HG02870 (cell line): ENCODE data around the gene POLR2J2.
"Not testable (repeated sequence)": the region's sequence is repeated elsewhere in the genome, so short reads cannot be mapped to it uniquely, and the experiment has no call there.

Experiments used
- ATAC-seq: cut with Tn5 transposase; IDR thresholded peaks from one replicate; pipeline ENCODE4 v1.9.1; 2021; ENCODE audit warnings: mild to moderate bottlenecking, moderate library complexity; ENCODE audit not compliant: unreplicated experiment

POLR2J2 gene

DNA sequence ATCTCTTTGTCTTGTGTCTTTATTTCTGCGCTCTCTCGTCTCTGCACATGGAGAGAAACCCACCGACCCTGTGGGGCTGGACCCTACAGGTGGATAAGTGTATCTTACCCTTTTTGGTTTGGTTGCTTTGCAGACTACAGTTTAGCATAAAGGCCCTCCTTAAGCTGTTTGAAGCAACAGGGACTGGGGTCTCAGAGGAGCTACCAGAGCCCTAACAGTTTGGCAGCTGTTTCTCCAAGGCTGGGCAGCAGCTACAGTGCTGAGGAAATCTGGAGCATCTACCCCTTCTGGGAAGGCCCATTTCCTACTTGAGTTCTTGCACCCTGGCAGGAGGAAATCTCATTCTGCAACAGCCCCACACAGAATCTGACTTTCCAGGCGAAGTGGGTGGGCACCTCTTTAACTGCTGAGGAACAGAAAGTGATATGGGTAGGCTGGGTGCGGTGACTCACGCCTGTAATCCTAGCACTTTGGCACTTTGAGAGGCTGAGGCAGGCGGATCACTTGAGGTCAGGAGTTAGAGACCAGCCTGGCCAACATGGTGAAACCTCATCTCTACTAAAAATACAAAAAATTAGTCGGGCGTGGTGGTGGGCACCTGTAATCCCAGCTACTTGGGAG, 2.1 kb upstream of the POLR2J2 start:
- ATAC-seq: not testable (repeated sequence)

DNA sequence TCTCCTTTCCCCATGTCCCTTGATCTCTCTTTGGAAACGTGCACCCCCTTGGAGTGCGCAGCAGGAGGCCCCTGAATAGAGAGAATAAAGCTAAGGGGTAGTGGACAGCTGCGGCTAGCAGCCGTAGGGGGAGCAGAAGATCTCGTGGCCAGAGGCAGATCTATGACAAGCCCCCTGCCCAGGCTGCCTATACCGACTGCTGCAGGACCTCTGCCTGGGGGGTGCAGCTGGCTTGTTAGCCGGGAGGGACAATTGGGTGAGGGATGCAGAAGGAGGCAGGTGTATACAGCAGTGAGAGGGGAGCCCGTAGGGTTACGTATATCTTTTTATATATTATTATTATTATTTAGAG, 469 bp upstream of the POLR2J2 start:
- ATAC-seq: peak; percentile 30

DNA sequence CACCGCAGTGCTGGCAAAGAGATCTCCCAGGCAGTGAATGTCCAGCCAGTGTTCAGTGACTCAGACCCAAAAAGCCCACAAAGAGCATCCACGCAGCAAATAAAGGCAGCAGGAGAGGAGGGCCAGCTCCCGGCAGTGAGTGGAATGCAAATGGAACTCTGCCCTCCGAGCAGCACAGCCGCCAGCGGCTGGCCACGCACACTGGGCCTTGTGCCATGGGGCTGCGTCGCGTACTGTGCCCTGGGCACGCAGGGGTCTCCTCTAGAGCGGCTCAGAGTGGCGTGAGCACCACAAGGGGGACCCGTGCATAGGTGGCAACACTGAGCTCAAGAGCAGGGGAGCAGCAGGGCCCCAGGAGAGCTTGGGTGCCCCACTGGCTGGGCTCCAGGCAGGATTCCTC, 3.9 kb downstream of the POLR2J2 start:
- not testable (repeated sequence) for ATAC-seq

DNA sequence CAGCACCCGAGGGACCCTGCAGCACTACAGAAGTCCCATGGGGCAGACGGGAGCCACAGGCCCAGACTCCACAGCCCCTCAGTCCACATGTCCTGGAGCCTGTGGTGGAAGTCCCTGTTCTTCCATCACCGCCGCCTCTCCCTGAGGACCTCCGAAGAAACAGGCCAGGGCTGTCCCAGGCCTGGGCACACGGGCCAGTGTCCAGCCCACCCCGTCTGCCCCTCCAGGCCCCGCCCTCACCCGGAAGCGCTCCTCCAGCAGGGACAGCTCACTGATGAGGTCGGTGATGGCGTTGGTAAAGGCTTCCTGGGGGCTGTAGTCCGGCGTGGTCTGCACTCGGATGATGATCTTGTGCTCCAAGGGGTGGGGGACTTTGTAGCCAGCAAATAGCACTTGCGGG, 4.6 kb downstream of the POLR2J2 start:
- not testable (repeated sequence) for ATAC-seq

DNA sequence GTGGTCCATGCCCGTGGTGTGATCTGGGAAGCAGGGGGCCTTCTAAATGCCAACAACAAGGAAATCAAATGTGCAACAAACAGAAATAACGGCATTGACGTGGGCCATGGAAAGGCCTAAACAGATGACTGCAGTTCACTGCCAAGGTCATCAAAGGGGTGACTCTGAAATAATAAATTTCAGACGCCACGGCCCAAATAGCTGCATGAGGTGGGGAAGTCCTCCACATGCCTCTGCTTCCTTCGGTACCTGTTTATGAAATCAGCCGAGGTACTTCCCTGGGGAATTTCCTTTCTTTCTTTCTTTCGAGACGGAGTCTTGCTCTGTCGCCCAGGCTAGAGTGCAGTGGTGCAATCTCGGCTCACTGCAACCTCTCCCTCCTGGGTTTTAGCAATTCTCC, 6.7 kb downstream of the POLR2J2 start:
- ATAC-seq: not testable (repeated sequence)

DNA sequence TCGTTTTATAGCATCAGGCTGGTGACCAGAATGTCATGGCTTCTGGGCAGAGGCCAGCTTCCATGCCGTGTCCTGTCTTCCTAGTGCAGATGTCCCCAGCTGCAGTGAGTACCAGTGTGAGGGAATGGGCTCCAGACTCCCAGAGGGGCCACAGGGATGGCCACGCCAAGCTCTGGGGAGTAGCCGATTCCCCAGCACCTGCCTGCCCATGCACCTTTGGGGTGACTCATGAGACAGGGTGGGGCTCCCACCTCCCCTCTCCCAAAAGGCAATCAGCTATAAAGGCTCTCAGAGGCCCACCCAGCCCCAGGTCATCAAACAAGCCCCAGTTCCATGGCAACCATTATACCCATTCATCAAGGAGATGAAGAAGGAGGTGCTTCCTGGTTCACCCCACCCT, 21.5 kb downstream of the POLR2J2 start, which contains the start of gene SPDYE2B:
Gene SPDYE2B (plus strand): TSS at position 396 of the 400 bp plus-strand sequence. CDS start 2,030 bp downstream, outside the sequence.
- ATAC-seq: not testable (repeated sequence)

DNA sequence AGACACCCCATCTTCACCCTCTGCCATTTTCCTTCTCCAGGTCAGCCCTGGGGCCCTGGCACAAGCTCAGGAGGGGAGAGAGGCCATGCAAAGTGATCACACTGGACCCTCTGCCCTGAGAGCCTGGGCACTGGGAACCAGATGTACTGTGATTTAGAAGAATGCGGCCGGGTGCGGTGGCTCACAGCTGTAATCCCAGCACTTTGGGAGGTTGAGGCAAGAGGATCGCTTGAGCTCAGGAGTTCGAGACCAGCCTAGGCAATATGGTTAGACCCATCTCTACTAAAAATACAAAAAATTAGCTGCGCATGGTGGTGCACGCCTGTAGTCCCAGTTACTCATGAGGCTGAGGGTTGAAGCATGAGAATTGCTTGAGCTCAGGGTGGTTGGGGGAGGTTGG, 23.6 kb downstream of the POLR2J2 start:
- ATAC-seq: not testable (repeated sequence)

DNA sequence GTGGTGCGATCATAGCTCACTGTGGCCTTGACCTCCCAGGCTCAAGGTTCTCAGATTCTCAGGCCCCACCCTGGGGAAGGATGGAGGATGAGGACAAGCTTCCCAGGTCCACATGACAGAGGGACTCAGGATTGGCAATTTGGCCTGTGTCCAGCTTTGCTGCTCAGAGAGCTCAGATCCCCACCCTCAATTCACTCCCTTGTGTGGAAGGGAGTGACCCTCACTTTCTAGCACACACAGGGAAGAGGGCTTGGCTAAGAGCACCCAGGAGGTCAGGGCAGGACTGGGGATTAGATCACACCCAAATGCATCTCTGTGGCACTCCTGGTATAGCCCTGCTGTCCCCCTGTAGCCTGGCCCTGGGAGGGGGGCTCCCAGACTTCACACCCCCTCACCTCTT, 28.1 kb downstream of the POLR2J2 start:
- ATAC-seq: not testable (repeated sequence)

DNA sequence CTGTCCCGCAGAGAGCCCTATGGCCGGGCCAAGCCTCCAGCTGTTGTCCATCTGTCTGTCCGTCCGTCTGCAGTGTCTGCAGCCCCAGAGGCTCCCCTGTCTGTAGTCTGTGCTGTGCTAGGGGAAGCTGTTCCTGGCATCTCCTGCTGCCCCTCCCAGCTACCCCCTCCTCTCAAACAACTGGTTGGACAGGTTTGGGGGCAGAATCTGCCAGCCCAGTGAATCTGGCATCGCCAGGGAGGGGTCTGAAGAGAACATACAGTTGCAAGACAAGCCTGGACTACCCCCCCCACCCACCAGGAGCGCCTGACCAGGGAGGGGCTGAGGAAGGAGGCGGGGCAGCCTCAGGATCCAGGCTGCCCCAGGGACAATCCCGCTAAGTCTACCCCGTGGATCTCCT, 28.8 kb downstream of the POLR2J2 start, which contains the start of gene UPK3BL1:
Gene UPK3BL1 (minus strand): TSS at position 101 of the 400 bp plus-strand sequence. CDS start 50 bp downstream, at position 51.
- ATAC-seq: not testable (repeated sequence)

DNA sequence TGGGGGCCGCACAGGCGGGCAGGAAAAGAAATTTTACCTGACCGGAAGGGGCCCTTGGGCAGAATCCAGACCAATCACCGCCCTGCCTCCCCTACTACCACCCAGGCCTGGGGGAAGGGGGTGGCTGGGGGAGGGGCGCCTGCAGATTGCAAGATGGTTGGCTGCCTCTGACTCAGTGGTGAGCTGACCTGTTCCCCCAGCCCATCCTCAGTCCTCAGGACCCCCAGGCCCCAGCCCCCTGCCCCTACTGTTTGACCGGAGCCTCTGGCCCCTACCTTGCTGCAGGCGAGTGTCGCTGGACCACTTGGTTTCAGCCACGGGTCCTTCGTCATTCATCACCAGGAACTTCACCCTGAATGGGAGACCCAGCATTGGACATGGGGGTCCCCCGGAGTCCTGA, 32.6 kb downstream of the POLR2J2 start:
- ATAC-seq: not testable (repeated sequence)

DNA sequence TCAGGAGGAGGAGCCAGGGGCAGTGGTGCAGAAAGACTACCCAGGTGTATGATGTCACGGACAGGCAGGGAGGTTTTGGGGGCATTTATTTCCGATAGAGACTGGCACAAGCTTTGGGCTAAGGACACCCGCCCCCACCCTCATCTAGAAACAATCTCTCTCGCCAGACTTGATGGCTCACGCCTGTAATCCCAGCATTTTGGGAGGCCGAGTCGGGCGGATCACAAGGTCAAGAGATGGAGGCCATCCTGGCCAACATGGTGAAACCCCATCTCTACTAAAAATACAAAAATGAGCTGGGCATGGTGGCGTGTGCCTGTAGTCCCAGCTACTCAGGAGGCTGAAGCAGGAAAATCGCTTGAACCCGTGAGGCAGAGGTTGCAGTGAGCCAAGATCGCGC, 34.5 kb downstream of the POLR2J2 start:
- not testable (repeated sequence) for ATAC-seq

DNA sequence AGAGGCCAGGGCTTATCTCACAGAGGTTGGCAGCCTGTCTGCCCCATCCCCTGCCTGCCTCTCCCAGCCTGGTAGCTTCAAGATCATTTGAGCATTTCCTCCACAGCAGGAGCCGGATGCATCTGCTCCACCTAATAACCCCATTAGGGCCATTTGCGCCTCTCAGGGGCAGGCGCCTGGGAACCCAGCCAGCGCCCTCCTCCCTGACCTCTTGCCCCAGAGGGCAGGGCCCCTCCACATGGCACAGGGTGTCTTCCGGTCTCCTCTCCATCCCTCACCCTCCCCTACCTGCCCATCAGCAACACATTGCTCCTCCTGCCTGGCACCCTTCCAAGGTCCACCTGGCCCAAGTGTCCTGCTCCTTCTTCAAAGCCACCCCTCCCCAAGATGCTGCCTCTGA, 36.1 kb downstream of the POLR2J2 start:
- not testable (repeated sequence) for ATAC-seq

DNA sequence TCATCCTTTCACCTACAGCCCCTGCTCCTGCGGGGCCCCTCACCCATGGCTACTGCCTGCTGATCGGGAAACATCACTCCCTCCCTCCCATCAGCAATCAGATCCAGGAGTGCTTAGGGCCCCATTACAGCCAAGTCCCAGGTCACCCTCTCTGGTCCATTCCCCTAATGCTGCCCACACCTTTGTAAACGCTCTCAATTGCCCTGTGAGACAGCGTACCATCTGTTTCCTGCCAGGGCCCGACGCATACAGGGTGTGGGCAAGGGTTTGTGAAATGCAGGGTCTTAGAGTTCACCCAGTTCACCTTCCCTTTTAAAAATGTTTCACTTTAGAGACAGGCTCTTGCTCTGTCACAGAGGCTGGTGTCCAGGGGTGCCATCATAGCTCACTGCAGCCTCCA, 37.2 kb downstream of the POLR2J2 start:
- not testable (repeated sequence) for ATAC-seq

DNA sequence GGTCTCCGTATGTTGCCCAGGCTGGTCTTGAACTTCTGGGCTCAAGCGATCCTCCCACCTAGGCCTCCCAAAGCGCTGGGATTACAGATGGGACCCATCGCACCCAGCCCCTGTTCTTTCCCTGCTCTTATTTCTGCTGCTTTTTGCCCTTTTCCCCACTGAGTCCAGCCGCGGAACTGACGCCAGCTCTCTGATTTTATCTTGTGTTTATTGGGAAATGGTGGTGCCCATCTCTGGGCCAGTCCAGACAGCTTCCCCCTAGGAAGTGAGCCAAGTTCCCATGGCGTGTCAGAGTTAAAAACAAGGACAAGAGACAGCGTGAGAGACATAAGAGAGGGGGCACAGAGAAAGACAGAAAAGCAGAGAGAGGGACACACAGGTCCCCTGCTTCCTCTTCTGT, 40.8 kb downstream of the POLR2J2 start:
- ATAC-seq: not testable (repeated sequence)

DNA sequence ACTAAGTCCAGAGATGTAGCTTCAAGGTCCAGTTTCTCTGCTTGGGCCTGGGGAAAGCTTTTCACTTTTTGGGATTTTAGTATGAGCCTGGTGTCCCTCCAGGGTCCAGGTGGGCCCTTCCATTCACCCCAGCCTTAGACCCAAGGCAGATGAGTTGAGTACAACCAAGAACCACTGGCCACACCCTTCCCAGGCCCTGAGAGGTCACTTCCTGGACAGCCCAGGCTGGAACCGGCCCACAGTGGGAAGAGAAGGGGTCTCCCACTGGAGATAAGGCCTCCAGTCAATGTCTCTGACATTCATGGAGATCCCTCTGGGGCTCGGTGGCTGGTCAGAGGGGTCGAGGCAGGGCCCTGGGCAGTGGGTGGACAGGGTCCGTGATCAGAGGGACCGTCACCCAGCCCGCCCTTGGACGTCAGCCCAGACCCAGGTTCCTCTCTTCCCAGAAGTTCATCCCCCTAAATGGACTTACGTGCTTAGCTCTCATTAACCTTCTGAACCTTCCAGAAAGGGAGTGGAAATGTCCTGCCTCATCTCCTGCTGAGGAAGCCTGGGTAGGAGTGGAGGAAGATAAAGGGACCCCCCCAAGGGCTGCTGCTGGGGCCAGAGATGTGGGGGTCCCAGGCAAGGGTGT, 44.1 kb downstream of the POLR2J2 start:
- not testable (repeated sequence) for ATAC-seq

DNA sequence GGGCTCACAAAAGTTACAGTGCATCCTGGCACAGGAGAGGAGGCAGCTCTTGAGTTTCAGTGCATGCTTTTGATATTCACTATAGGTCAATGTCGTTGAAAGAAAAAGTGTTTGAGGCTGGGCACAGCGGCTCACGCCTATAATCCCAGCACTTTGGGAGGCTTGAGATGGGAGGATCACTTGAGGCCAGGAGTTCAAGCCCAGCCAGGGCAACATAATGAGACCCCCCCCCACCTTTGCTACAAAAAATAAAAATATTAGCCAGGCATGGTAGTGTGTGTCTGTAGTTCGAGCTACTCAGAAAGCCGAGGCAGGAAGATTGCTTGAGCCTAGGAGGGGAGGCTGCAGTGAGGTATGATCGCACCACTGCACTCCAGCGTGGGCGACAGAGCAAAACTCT, 53.3 kb downstream of the POLR2J2 start:
- not testable (repeated sequence) for ATAC-seq

DNA sequence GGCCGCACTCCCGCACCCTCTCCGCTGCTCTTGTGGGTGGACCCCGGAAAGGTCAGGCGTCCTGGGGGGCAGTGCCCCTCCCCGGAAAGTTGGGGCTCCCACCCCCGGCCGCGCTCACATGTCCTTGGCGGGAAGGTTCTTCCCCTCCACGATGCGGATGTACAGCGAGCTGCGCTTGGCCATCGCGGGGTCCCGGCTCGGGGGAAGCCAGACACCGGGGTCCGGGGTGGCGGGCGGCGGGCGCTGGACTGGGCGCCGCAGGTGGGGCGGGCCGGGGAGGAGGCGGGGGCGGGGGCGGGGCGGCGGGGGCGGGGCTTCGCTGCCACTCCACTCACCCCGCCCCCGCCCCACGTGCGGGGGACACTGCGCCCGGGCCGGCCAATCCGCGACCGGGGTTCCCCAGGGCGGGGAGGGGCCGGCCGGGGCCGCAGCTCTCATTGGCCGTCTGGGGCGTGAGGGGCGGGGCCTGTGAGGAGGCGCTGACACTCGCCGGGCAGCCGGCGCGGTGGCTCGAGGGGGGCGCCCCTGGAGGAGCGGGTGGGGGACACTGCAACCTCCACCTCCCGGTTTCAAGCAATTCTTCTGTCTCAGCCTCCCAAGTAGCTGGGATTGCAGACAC, 54.8 kb downstream of the POLR2J2 start, which contains the start of gene RASA4:
Gene RASA4 (minus strand): TSS at position 250 of the 619 bp plus-strand sequence. CDS start 67 bp downstream, at position 183.
- ATAC-seq: peak; percentile 35
